SW 1271 (cell line): Measurements from ENCODE around the gene INPP5B.
"Not testable (repeated sequence)": the region's sequence is repeated elsewhere in the genome, so short reads cannot be mapped to it uniquely, and the experiment has no call there.

ENCODE experiments used
- DNase-seq, 2 experiments: peaks; one replicate each; lab custom pipeline; 2025; lab: John Stamatoyannopoulos, UW

INPP5B gene

DNA sequence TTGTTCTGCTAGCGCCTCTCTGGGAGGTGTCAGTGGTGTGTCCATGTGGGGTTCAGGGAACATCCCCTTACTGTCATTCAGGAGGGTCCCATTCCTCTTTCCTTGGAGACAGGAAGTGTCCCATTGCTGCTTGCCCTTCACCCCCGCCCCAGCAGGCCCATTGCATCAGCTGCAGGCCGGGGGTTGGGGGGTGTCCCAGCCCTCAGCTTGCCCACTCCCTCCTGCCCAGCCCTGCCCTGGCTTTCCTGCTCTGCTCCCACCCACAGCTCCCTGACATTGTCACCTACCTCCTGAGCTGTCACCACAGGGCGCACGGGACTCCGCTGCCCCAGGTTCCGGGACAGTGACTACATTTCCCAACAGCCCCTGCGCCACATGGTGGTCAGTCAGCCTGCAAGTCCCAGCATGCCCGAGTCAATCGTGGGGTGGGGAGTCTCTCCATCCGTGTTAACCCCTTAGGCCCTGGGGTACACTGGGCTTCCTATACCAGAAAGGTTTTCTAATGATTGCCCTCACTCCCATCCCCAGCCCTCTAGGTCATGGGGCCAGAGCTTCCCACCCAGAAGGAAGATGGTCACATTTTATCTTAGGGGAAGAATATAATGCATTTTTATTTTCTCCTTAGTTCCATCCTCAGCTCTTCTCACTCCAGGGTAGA, at the start of gene INPP5B:
Gene INPP5B, minus strand, starts transcription at position 351 of the 658 bp plus-strand sequence. CDS start 745 bp downstream, outside the sequence.
- no peak for DNase-seq

DNA sequence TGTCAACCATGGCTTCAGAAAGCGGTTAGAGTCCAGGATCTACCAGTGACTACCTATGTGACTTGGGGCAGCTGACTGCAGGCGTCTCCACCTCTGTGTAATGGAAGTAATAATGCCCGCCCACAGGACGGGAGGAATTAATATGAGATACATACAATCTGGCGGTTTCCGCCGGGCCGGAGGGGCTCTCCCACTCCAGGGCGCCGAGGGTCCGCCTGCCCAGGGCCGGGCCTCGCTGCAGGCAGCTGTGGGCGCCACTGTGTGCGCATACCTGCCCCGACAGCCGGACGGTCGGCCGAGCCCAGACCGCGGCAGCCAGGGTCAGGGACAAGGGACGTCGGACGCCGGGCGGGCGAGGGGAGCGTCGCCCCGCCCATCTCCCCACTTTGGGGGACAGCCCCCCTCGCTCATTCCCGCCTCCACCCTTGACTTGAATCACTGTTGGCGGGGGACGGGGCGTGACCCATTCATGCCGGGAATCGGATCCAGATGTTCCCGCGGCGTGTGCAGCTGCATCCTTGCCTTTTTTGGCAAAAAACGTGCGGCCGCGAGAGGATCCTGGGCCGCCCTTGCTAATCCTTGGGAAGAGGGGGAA, 49.0 kb upstream of the INPP5B start:
- DNase-seq: no peak

DNA sequence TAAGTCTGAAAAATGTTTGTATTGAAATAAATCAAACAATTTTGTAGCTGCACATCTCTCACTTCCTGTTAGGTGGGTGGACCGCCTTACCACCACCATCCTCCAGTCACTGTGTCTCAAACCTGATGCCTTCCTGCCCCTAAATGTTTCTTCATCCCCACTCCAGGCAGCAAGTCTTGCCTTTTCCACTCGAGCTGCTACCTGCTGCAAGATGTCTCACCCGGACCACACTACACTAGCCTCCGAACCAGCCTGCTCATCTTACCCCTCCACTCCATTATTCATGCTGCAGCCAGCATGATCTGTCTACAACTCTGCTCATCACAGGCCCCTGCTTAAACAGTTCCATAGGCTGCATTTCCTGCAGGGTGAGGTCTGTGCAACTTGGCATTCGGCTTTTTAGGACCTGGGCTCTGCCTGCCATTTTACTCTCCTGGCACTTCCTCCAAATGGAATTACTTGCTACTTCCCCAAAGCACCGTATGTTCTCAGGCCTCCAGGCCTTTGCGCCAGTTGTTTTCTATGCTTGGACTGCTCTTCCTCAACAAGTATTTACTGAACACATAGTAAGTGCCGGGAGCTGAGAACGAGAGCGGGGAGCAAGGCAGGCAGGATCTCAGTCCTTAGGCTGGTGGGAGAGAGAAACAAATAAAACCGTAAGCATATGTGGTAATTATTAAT, 48.2 kb upstream of the INPP5B start:
- DNase-seq: no peak

DNA sequence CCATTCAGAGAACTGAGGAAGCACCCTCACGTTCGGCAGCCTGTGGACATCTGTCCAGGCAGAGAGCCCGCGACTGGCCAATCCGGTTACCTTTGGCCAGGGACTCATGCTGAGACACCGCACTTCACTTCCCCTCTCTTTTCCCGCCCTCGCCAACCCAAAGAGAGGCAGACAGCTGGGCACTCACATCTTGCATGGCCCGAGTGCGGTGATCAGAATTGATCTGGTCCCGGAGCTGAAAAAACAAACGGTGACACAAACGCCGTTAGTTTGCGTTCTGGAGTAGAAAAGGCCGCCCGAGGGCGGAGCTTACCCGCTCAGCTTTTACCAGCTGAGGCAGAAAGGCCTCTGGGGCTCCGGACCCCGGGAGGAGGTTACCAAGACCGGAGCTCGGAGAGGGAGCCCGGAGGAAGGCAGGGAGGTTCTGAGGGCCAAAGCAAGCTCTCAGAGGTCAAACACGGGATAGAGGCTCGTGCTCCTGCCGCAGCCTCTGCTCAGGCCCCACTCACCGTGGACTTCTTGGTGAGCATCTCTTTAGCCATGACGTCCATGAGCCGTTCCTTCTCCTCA, 42.6 kb upstream of the INPP5B start:
- DNase-seq: no peak

DNA sequence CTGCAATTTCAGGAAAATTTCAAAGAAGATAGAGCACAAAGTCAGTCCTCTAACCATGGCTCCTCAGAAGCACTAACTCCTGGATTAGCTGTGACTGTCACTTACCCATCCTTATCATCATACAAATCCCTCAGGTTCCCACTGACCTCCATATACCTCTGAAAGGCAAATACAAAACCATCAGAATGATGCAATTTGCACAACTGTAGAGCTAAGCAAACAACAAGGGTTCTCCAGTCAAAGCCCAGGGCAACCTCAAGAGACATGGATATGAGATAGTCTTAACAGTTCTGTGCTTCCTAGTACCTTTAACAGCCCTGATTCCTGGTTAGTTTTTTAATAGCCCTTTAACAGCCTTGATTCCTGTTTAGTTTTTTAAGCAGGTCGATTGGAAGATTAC, 40.8 kb upstream of the INPP5B start:
- no peak for DNase-seq

DNA sequence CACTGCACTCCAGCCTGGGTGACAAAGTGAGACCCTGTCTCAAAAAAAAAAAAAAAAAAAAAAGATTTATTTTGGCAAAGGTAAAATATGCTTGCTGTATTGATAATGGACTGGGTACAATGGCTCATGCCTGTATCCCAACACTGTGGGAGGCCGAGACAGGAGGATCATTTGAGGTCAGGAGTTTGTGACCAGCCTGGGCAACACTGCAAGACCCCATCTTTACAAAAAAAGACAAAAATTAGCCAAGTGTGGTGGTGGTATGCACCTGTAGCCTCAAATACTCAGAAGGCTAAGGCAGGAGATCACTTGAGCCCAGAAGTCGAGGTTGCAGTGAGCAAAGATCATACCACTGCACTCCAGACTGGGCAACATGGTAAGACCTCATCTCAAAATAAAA, 36.7 kb upstream of the INPP5B start:
- DNase-seq: no peak

DNA sequence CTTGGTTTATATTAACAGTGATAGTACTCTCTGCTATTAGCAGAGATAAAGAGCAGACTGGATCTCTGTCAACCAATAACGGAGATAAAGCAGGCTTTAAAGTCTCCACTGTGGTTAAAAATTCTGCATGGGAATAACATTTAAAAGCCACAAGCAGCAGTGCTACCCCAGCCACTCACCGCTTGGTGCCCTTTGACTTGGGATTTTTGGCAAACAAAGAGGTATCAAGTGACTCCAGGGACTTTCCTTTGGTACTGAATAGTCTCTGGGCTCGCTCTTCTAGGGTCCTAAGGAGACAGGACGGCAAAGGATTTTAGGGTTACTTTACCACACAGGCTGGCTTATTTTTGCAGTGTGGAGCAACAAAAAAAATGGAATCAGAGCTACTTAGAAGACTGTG, 31.7 kb upstream of the INPP5B start:
- DNase-seq: no peak

DNA sequence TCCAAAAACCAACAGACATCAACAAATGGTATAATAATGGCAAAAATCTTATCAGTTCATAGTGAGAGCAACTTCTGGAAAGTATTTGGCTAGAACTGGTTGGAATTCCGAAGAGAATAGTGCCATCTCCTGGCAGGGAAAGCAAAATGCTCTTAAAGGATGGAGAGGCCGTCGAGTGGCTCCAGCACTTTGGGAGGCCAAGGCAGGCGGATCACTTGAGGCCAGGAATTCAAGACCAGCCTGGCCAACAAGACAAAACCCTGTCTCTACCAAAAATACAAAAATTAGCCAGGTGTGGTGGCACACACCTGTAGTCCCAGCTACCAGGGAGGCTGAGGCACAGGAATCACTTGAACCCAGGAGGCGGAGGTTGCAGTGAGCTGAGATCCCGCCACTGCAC, 28.2 kb upstream of the INPP5B start:
- DNase-seq: peak; percentile 25 to 26

DNA sequence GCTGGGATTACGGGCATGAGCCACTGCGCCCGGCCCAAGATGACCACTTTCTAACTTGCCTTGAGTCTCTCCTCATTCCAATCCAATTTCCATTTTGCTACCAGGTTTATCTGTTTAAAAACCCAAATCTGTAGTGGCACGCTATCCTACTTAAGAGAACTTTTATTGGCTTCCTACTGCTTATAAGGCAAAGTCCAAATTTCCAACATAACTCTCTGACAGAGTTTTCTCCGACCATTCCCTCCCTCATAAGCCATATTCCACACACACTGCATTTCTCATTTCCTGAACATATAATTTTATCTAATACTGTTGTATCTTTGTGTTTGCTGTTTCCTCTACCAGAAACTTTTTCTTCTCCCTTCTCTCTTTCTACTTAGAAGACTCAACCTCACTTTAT, 27.7 kb upstream of the INPP5B start:
- no peak for DNase-seq

DNA sequence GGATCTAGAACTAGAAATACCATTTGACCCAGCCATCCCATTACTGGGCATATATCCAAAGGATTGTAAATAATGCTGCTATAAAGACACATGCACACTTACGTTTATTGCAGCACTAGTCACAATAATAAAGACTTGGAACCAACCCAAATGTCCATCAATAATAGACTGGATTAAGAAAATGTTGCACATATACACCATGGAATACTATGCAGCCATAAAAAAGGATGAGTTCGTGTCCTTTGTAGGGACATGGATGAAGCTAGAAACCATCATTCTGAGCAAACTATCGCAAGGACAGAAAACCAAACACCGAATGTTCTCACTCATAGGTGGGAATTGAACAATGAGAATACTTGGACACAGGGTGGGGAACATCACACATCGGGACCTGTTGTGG, 26.8 kb upstream of the INPP5B start:
- DNase-seq: not testable (repeated sequence)

DNA sequence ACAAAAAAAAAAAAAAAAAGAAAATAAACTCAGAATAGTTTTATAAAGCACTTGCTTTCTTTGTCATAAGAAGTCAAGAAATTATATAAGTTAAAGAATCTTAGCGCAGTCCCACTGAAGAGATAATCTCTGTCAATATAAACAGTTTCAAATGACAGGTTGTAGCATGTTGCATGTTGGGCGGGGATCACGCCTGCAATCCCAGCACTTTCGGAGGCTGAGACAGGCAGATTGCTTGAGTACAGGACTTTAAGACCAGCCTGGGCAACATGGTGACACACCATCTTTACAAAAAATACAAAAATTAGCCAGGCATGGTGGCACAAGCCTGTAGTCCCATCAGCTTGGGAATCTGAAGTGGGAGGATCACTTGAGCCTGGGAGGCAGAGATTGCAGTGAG, 18.4 kb upstream of the INPP5B start:
- no peak for DNase-seq

DNA sequence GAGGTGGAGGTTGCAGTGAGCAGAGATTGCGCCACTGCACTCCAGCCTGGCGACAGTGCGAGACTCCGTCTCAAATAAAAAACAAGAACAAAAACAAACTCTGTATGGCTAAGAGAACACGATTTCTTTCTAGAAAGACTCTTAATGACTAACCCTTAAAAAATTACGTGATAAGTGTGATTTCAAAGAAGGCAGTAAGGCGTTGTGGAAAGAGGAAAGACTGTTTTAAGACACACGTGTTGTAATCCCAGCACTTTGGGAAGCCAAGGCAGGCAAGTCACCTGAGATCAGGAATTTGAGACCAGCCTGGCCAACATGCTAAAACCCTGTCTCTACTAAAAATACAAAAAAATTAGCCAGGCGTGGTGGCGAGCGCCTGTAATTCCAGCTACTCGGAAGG, 17.3 kb upstream of the INPP5B start:
- DNase-seq: not testable (repeated sequence)

DNA sequence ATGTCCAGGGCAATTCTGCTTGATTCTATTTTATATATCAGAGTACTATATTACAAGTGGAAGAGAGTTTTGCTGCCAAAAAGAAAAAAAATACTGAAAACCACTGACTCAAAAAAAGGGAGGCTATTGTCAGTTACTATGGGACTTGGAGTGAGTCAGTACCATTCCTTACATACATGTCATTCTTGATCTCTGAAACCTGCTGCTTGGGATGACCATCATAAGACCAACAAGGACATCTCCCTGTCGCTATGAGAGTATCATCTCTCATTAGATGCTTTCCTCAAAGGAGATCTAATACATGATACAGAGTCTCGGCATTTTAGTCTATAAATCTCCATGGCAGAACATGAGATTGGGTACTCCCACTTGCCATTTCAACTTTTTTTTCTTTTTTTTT, 11.8 kb upstream of the INPP5B start:
- DNase-seq: peak; percentile 33 to 62

DNA sequence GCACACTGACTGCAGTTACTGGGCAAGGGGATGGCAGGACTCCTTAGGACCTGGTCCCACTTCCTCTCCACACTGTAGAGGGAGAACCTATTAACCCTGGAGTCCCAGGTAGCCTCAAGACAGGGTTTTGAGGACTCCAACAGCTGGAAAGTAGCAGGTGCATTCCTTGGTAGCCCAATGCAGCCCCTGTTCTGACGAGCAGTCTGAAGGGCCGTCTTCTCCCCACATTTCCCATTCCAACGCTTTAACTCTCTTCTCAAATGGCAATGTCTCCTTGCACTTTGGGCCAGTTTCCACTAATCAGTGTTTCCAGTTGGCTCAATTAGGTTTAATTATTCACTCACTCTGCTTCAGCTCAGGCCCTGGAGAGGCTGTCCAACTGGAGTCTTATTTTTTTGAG, 8.8 kb upstream of the INPP5B start:
- no peak for DNase-seq

DNA sequence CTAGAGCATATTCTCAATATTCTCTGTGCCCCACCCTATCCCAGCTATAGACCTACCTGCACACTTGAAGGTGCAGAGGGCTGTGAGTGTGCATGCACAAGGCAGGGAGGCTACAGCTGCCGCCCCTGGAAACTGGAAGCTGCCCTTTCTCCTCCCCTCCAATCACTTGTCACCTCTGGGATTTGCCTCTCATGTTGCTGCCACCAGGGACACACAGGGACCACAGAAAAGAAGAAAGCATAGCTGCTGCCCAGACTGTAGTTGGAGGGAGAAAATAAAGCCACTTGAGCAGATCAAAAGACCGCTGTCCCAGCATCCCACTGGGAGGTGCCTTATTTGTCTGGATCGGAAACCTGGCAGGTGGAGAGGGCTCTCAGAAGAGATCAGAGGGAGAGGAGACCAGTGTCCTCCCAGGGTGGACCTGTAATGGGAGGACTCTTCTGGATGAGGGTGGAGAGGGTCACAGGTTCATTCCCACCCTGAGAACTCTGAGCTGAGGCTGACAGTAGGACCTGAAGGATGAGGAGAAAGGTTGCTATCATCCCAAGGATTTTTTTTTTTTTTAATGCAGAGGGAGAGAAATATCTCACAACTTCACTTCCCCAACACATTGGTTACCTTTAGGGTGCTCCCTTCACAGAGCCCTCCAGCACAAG, 7.6 kb upstream of the INPP5B start:
- no peak for DNase-seq

DNA sequence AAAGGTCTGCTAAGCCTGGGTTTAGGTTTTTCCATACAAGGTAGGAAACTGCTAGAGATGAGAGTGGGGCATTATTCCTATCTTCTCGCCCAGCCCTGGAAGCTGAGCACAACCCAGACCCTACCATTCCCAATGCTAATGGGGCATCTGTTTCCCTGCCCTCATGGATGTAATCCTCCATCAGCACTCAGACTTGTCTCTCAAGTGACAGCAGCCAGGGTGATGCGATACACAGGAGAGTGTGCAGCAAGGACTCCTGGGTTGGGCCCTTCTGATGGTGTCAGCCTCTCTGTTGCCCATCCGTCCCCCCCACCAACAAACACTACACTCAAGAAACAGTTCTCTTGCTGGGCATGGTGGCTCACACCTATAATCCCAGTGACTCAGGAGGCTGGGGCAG, 5.9 kb upstream of the INPP5B start:
- DNase-seq: no peak

DNA sequence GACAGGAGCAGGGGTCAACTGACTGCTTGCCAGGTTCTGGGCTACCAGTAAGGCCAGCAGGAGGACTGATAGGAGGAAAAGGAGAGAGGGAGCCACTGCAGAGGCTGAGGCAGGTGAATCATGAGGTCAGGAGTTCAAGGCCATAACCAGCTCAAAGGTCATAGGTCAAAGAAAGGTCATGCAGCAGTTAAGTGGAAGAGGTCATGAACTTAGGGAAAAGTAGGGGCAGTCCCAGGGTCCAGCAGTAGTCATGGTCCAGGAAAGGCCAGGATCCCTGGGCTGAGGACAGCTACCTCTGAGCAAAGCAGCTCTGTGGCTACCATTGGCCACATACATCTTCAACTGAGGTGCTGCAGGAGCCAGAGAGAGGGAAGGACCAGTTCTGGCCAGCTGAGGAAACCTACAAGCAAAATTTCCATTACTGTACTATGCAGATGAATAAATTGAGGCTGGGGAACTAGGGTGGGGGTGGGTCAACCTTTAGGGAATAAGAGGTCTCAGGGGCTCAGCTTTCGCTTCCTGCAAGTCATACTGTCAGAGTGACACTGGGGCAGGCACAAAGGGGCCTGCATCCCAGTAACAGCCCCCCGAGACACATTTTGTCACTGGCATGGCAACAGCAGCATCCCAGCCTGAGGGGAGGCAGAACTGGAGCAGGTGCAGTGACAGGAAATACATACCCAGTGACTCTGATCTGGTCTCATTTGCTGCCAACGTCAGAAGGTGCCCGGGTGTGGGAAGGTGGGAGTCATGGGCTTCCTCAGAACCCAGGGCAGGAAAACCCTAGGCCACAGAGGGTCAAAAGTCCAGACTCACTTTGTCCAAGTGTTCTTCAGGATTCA, 5.2 kb upstream of the INPP5B start:
- no peak for DNase-seq

DNA sequence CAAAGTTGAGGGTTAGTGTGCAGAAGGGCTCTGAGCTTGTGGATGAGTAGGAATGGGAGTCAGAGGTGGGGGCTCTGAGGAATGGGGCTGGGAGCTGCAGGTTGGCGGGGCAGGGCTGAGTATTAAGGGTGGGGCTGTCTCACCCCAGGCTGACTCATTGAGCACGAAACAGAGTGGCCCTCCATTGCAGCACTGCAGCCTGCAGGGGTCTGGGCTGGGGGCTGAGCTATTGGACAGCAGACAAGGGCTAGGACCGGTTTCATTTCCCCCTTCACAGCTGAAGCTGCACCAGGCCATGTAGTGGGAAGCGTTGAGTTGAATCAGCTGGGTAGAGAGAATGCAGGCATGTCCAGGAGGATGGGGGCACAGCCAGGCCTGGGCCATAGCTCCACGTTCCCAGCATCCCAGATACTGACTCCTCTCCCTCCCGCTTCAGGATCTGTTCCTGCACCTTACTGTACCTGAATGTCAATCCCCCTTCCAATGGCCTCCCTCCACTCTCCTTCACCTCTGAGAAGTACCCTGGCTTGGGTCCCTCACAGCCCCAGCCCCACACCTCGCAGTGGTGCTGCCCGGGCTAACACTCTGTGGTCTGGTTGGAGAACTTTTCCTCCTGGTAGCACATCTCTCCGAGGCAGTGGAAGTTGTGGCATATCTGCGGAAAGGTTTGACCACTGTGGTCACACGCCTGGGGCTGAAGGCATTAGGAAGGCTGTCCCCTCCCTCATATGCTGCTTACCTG, 4.4 kb upstream of the INPP5B start:
- no peak for DNase-seq

DNA sequence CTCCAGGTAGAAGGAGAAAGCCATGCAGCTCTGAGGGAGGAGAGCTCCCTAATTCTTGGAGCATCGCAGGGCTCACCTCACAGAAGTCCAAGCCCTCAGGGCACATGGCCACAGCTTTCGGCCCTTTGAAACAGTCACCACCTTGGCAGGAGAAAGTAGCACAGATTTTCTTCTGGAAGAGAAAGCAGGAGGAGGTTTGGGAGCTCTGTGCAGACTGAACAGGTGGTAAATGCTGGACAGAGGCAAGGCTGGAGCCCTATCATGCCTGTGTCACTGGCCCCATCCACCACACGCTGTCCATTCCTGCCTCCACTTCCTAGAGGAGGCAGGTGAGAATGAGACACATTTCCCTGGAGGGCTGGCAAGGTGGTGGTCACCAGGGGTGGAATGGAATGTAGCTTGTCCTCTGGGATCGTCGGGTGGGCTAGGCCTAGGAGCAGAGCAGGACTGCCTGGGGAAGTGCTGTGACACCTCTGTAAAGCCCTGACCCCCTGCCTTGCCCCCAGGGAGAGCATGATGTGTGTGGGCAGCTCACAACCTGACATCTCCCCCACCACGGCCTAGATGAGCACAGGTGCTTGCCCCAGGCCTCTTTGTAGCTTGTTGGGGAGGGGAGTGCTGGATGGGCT, 2.8 kb upstream of the INPP5B start:
- no peak for DNase-seq

DNA sequence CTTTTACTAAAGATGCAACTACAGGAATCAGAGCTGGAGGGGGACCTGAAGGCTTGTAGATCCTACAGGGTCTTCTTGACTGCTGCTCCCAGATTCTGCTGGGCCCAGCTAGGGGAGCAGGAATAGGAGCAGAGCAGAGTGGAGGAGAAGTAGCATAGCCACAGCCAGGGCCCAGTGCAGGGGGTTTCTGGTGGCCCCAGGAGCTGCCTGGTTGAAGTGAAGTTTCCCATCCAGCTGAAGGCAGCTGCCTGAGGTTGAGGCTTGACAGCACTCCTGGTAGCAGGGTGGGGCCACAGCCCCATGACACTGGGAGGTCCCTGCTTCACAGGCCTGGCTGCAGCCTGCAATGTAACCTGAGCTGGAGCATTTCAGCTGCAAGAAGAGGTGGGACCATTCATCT, 2.0 kb upstream of the INPP5B start:
- no peak for DNase-seq

DNA sequence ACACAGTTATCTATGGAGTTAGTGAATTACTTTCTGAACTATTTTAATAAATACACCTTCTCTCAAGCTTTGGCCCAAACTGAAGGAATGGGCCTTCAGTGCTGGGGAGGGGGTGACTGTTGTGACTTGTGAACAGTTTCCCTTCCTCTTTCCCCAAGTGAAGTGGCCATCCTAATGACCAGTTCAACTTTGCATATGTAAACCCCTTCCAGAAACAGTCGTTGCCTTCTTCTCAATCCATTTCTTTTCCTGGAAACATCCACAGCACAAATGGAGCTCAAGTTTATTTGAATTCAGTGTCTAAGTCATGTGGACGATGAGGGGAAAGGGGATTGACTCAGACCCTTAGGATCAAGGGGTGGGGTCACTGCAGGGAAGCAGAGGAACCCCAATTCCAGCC, 1.3 kb upstream of the INPP5B start:
- no peak for DNase-seq
